Heart left ventricle (tissue), 13 donors: ENCODE results near the gene VPS13A.

Source experiments
- CTCF ChIP-seq, 12 donors: fragments of 200-600 bp; sonication (generic) in 4 of 12; IDR thresholded peaks; one replicate each; pipeline versions ENCODE4 v1.5.0 to v1.8.0; 2018 to 2022; ENCODE audit warnings: antibody characterized with exemption in 12 of 12, mild to moderate bottlenecking in 5 of 12
- POLR2A ChIP-seq, 2 donors: fragments of 450-650 bp; IDR thresholded peaks; one replicate each; pipeline ENCODE4 v1.6.1; 2017; ENCODE audit warnings: antibody characterized with exemption in 2 of 2, mild to moderate bottlenecking in 2 of 2, moderate library complexity in 2 of 2
- donor health status: ischemic (EF 13 %, LVEDD 7.1; RV severe dilation, severe dysfunction).
- donor health status: DM: no; HTN: yes; CAD: no.
- donor health status: DM: no; HTN: no; CAD: no.
- donor health status: ischemic (EF 25% LVEDD 6.9; RV normal size, moderate dysfunction).
- donor health status: ischemic (EF 25% LVEDD 5.7; RV mildly dilated, moderate dysfunction).
- donor health status: ischemic (EF 35%, LVEDD 5.7; RV mildly dilated, moderate dysfunction).
- donor health status: nonischemic (EF 11% LVEDD 7.7; RV severe dilation, severe dysfunction).
- donor health status: DM: yes; HTN: yes; CAD: no.
- donor health status: PGD.
- donor health status: ischemic (EF 29% LVEDD 5.4; RV normal size, mild dysfunction).
- donor health status: nonischemic (EF 23%, LVEDD 6.1; RV moderate dilation, normal function).

DNA sequence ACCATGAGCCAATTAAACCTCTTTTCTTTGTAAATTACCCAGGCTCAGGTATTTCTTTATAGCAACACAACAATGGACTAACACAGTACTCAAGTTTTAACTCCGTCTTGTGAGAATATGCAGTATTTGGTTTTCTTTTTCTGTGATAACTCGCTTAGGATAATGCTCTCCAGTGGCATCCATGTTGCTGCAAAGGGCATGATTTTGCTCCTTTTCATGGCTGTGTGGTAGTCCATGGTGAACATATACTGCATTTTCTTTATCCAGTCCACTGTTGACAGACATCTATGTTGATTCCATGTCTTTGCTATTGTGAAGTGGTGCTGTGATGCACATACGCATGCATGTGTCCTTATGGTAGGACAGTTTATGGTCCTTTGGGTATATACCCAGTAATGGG lies 10.9 kb downstream of the VPS13A start:
- TF ChIP-seq CTCF (IDR thresholded peaks at IDR 0.05) (no peak), POLR2A (IDR thresholded peaks at IDR 0.05) (no peak)
